ENCODE measurements around the gene TYW3.

TYW3 gene

DNA sequence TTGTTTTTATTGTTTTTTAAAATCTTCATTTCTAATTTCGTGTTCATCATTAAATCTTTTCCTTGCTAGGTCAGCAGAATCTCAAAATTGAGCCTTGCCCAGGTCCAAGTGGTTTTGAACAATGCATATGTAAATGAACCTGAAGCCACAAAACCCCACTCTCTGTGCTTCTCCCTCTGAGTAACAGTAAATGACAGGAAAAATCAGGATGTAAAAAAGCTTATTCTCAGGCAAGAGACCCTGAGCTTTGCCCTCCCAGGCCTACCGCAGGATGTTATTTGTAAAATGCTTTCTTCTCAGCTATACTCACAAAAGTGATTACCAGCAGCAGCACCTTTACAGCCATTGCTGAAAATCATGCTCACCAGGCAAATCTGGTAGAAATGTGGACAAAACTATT is 47.6 kb downstream of the TYW3 start:
- H2AFZ ChIP-seq (ENCODE audit: low read length) = no peak overlapping the region
- no peaks in the 10 kb centered on the region for H3K4me1 ChIP-seq (ENCODE audit: insufficient read depth, low read length, severe bottlenecking)
- no peaks in the 10 kb centered on the region for H3K79me2 ChIP-seq (ENCODE audit: insufficient read depth, low read length)
- H3K9me2 ChIP-seq (ENCODE audit: low read depth, low read length) = no peaks in the 10 kb centered on the region
- H3K9me3 ChIP-seq (ENCODE audit: low read length) = no peaks in the 10 kb centered on the region
- H3F3A ChIP-seq (ENCODE audit: insufficient read depth, low read length) = no peaks in the 10 kb centered on the region
- no peaks in the 10 kb centered on the region for H3K27me3 ChIP-seq (ENCODE audit: insufficient read depth, low read length)
- no peaks in the 10 kb centered on the region for H3K36me3 ChIP-seq (ENCODE audit: insufficient read depth, low read length)
- no peak overlapping the region for H3K9ac ChIP-seq (ENCODE audit: low read length)
- no peak overlapping the region for H3K4me2 ChIP-seq (ENCODE audit: low read length)
- no peaks in the 10 kb centered on the region for H4K20me1 ChIP-seq (ENCODE audit: insufficient read depth, low read length)
- H3K4me3 ChIP-seq (ENCODE audit: low read depth, low read length, poor library complexity, severe bottlenecking) = no peak overlapping the region
- H3K27ac ChIP-seq (ENCODE audit: low read depth, low read length, poor library complexity, severe bottlenecking) = no peak overlapping the region
- TF ChIP-seq, protein P1, sequence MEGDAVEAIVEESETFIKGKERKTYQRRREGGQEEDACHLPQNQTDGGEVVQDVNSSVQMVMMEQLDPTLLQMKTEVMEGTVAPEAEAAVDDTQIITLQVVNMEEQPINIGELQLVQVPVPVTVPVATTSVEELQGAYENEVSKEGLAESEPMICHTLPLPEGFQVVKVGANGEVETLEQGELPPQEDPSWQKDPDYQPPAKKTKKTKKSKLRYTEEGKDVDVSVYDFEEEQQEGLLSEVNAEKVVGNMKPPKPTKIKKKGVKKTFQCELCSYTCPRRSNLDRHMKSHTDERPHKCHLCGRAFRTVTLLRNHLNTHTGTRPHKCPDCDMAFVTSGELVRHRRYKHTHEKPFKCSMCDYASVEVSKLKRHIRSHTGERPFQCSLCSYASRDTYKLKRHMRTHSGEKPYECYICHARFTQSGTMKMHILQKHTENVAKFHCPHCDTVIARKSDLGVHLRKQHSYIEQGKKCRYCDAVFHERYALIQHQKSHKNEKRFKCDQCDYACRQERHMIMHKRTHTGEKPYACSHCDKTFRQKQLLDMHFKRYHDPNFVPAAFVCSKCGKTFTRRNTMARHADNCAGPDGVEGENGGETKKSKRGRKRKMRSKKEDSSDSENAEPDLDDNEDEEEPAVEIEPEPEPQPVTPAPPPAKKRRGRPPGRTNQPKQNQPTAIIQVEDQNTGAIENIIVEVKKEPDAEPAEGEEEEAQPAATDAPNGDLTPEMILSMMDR (IDR thresholded peaks at IDR 0.05; ENCODE audit: low read length) = no peak
- TF ChIP-seq EZH2 (IDR thresholded peaks at IDR 0.05; ENCODE audit: borderline replicate concordance, low read length) = no peak

GRCh38 chr1:74785944-74786343 is 53.0 kb downstream of the TYW3 start:
- no peak for TF ChIP-seq EZH2 (IDR thresholded peaks at IDR 0.05; ENCODE audit: borderline replicate concordance, low read length)
- TF ChIP-seq, protein P1 (IDR thresholded peaks at IDR 0.05; ENCODE audit: low read length) = no peak
- Histone ChIP-seq H4K20me1 (ENCODE audit: insufficient read depth, low read length) (no peaks in the 10 kb centered on the region), H3K4me2 (ENCODE audit: low read length) (no peak overlapping the region)

DNA sequence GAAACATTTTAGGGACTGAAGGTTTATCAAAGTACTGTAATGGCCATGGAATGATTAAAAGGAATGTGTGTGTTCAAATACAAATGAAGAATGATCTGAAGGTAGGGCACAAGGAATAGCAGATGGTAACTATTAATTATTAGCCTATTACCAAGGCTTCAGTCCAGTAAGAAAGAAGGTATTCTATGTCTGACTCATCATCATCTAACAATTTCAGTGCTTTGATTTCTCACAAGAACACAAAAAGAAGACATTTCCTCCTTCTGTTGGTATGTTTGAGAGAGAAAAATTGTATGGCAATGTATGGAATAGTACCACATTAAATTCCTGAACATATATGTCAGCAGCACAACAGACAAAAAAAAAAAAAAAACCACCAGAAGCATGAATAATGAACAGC is 57.5 kb downstream of the TYW3 start:
- H3K27ac ChIP-seq (ENCODE audit: low read depth, low read length, poor library complexity, severe bottlenecking) = no peak overlapping the region
- H2AFZ ChIP-seq (ENCODE audit: low read length) = no peak overlapping the region
- no peaks in the 10 kb centered on the region for H3K9me2 ChIP-seq (ENCODE audit: low read depth, low read length)
- H3K9me3 ChIP-seq (ENCODE audit: low read length) = no peaks in the 10 kb centered on the region
- no peak overlapping the region for H3K4me2 ChIP-seq (ENCODE audit: low read length)
- no peaks in the 10 kb centered on the region for H3F3A ChIP-seq (ENCODE audit: insufficient read depth, low read length)
- H3K4me1 ChIP-seq (ENCODE audit: insufficient read depth, low read length, severe bottlenecking) = no peaks in the 10 kb centered on the region
- H3K9ac ChIP-seq (ENCODE audit: low read length) = no peak overlapping the region
- H3K79me2 ChIP-seq (ENCODE audit: insufficient read depth, low read length) = no peaks in the 10 kb centered on the region
- H3K27me3 ChIP-seq (ENCODE audit: insufficient read depth, low read length) = no peaks in the 10 kb centered on the region
- H3K4me3 ChIP-seq (ENCODE audit: low read depth, low read length, poor library complexity, severe bottlenecking) = no peak overlapping the region
- TF ChIP-seq EZH2 (IDR thresholded peaks at IDR 0.05; ENCODE audit: borderline replicate concordance, low read length) = no peak
- TF ChIP-seq, protein P1 (IDR thresholded peaks at IDR 0.05; ENCODE audit: low read length) = no peak
- H4K20me1 ChIP-seq (ENCODE audit: insufficient read depth, low read length) = no peaks in the 10 kb centered on the region
- H3K36me3 ChIP-seq (ENCODE audit: insufficient read depth, low read length) = no peaks in the 10 kb centered on the region

More at GRCh38 chr1:74785944-74786343, 53.0 kb downstream of the TYW3 start:
- no peak overlapping the region for H3K4me3 ChIP-seq (ENCODE audit: low read depth, low read length, poor library complexity, severe bottlenecking)
- H3K4me1 ChIP-seq (ENCODE audit: insufficient read depth, low read length, severe bottlenecking) = no peaks in the 10 kb centered on the region
- no peaks in the 10 kb centered on the region for H3K27me3 ChIP-seq (ENCODE audit: insufficient read depth, low read length)
- no peak overlapping the region for H2AFZ ChIP-seq (ENCODE audit: low read length)
- H3K9ac ChIP-seq (ENCODE audit: low read length) = no peak overlapping the region
- H3K79me2 ChIP-seq (ENCODE audit: insufficient read depth, low read length) = no peaks in the 10 kb centered on the region
- no peak overlapping the region for H3K27ac ChIP-seq (ENCODE audit: low read depth, low read length, poor library complexity, severe bottlenecking)
- H3F3A ChIP-seq (ENCODE audit: insufficient read depth, low read length) = no peaks in the 10 kb centered on the region
- H3K36me3 ChIP-seq (ENCODE audit: insufficient read depth, low read length) = no peaks in the 10 kb centered on the region
- no peaks in the 10 kb centered on the region for H3K9me2 ChIP-seq (ENCODE audit: low read depth, low read length)
- no peaks in the 10 kb centered on the region for H3K9me3 ChIP-seq (ENCODE audit: low read length)

Data from OCI-LY1 (cell line).